ENCODE data around the gene NT5DC2.

GRCh38 chr3:52561028-52561747 is 27.5 kb upstream of the NT5DC2 start:
- TF ChIP-seq CTCF (conservative IDR thresholded peaks at IDR 0.05 in 1 of 2, IDR thresholded peaks at IDR 0.05 in 1 of 2; ENCODE audit: low read depth in 1 of 2, low read length in 2 of 2): no peak
- no peak for TF ChIP-seq EZH2 (IDR thresholded peaks at IDR 0.05; ENCODE audit: low read length, missing control alignments)

Measured in fibroblast of lung (primary cell).